ENCODE results near the gene AMPD2.

DNA sequence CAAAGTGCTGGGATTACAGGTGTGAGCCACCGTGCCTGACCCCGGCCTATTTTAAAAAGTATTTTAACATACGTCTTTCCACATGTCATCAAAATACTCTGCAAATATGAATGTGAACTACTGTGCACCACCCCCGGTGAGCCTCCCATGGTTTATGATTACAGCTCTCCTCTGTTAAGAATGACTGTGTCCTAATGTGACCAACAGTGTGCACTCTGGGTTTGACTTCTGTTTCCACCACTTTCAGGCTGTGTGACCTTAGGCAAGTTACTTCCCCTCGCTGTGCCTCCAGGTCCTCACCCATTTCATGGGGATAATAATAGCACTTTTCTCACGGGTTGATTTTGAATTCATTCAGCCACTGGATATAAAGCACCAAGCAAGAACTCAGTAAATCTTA is 14.7 kb downstream of the AMPD2 start:
- TF ChIP-seq, protein P1, sequence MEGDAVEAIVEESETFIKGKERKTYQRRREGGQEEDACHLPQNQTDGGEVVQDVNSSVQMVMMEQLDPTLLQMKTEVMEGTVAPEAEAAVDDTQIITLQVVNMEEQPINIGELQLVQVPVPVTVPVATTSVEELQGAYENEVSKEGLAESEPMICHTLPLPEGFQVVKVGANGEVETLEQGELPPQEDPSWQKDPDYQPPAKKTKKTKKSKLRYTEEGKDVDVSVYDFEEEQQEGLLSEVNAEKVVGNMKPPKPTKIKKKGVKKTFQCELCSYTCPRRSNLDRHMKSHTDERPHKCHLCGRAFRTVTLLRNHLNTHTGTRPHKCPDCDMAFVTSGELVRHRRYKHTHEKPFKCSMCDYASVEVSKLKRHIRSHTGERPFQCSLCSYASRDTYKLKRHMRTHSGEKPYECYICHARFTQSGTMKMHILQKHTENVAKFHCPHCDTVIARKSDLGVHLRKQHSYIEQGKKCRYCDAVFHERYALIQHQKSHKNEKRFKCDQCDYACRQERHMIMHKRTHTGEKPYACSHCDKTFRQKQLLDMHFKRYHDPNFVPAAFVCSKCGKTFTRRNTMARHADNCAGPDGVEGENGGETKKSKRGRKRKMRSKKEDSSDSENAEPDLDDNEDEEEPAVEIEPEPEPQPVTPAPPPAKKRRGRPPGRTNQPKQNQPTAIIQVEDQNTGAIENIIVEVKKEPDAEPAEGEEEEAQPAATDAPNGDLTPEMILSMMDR (IDR thresholded peaks at IDR 0.05), result no peak
- TF ChIP-seq POLR2AphosphoS5 (IDR thresholded peaks at IDR 0.05) (no peak), EP300 (IDR thresholded peaks at IDR 0.05) (no peak), POLR2A (IDR thresholded peaks at IDR 0.05; ENCODE audit: low read depth) (no peak)
